Pancreas (tissue), 10 donors: Measurements from ENCODE around the gene CFAP57. TPM values are rescaled to one million over a fixed set of nuclear protein-coding genes. Genes with fewer than 3 reads are reported as not detected.
"Not testable (repeated sequence)": the region's sequence is repeated elsewhere in the genome, so short reads cannot be mapped to it uniquely, and the experiment has no call there.

ENCODE experiments used
- ATAC-seq, 4 donors: fragments of 200-7000 bp; cut with Tn5 transposase; one replicate each; pipeline versions ENCODE4 v1.8.0 to v1.9.1; 2020; ENCODE audit warnings: mild to moderate bottlenecking in 4 of 4, moderate library complexity in 4 of 4
- DNase-seq, 6 donors: peaks; one replicate each; pipeline ENCODE4 v3.0.0-alpha.2; 2020
- FAIRE-seq: peaks from 2 replicates; lab custom pipeline; 2012; peaks lifted over from hg19 to GRCh38; lab: Jason Lieb, UNC
- H3K27ac ChIP-seq, 4 donors: fragments of 200-600 bp; sonication (generic); 1 replicate in 3 of 4; 2 replicates in 1 of 4; pipeline versions ENCODE4 v1.5.0 to v1.8.0; 2020
- H3K27me3 ChIP-seq, 4 donors: fragments of 200-600 bp; one replicate each; pipeline ENCODE4 v1.8.0; 2021
- H3K36me3 ChIP-seq, 3 donors: fragments of 200-600 bp; sonication (generic) in 1 of 3; one replicate each; pipeline versions ENCODE4 v1.5.0 to v1.8.0; 2020 to 2021
- H3K4me1 ChIP-seq, 3 donors: fragments of 200-600 bp; one replicate each; pipeline ENCODE4 v1.8.0; 2021
- H3K4me3 ChIP-seq, 4 donors: fragments of 200-600 bp; sonication (generic) in 2 of 4; one replicate each; pipeline versions ENCODE4 v1.5.0 to v1.8.0; 2020 to 2021
- H3K9me3 ChIP-seq, 4 donors: fragments of 200-600 bp; one replicate each; pipeline ENCODE4 v1.8.0; 2021
- CTCF ChIP-seq, 4 donors: fragments of 200-600 bp; sonication (generic) in 3 of 4; IDR thresholded peaks; one replicate each; pipeline versions ENCODE4 v1.5.0 to v1.8.0; 2021; ENCODE audit warnings: antibody characterized with exemption in 4 of 4
- whole genome bisulfite sequencing, 2 donors: extraction: QIAGEN DNeasy Blood & Tissue Kit; methylation state at CpG; one replicate each; pipeline ENCODE4 v1.1.7; 2013; 5-methylcytosine and 5-hydroxymethylcytosine counted together
- intact Hi-C, 3 donors: fragments of 100-400 bp; cut with DNase I; formaldehyde crosslinking; loops; one replicate each; pipeline versions ENCODE4 v1.11.1 to v1.14.2; 2022
- polyA plus RNA-seq, 2 donors: library from polyadenylated mRNA; stranded (reverse); fragments of 200-250 nt; gene quantifications; one replicate each; pipeline ENCODE4 v1.2.3, GENCODE V29; 2013
- total RNA-seq, 6 donors: library from RNA; stranded (reverse); fragmentation: NEBNext Ultra II Directional in 4 of 6; extraction: Animal tissue kit (Norgen Biotek cat#: 25700) in 4 of 6; gene quantifications; one replicate each; pipeline versions ENCODE4 v1.2.1 to v1.2.4, GENCODE V29; 2021 to 2023
- donor health status: healthy with polysubstance abuse.
- donor health status: DM: no; HTN: no; CAD: no; lungs with moderate emphysema.
- donor health status: DM: no; HTN: no; CAD: no.
- donor health status: control.
- donor health status: control.
- donor health status: Bipolar disorder and iron deficiency.
- donor health status: DM: yes; HTN: yes; CAD: no.
- donor health status: DM: no; HTN: no; CAD: no.
- donor health status: DM: no; HTN: no; CAD: no.
- donor health status: DM: yes; HTN: yes; CAD: no.

Gene CFAP57
- total and polyA plus RNA-seq, 8 donors = 0.14 to 0.61 (median 0.21) TPM

- H3K36me3 ChIP-seq = no peaks in the 10 kb centered on the region
- intact Hi-C loops = no loop called here
- FAIRE-seq (no peak), ATAC-seq (no peak), DNase-seq (no peak)
- no peaks in the 10 kb centered on the region for H3K4me1 ChIP-seq
- H3K27me3 ChIP-seq = no peaks in the 10 kb centered on the region
- H3K27ac ChIP-seq = no peak overlapping the region
- no peak overlapping the region for H3K4me3 ChIP-seq
- no peaks in the 10 kb centered on the region for H3K9me3 ChIP-seq
- no peak for TF ChIP-seq CTCF (IDR thresholded peaks at IDR 0.05)
These were observed 37.5 kb upstream of the CFAP57 start for GRCh38 chr1:43134640-43135039.

GRCh38 chr1:43135857-43136781 is 36.0 kb upstream of the CFAP57 start:
- H3K27ac ChIP-seq = no peak overlapping the region
- H3K4me1 ChIP-seq = no peaks in the 10 kb centered on the region
- no peak for ATAC-seq
- H3K4me3 ChIP-seq = no peak overlapping the region
- no peak for FAIRE-seq
- TF ChIP-seq CTCF (IDR thresholded peaks at IDR 0.05) = no peak
- H3K36me3 ChIP-seq = no peaks in the 10 kb centered on the region
- no peaks in the 10 kb centered on the region for H3K9me3 ChIP-seq
- no peak for DNase-seq
- intact Hi-C loops = no loop called here
- no peaks in the 10 kb centered on the region for H3K27me3 ChIP-seq
- 57 to 69% methylated on average over 9 of the region's 9 CpGs for whole genome bisulfite sequencing, 2 donors

- no peak for TF ChIP-seq CTCF (IDR thresholded peaks at IDR 0.05)
- no peak for DNase-seq
- H3K27me3 ChIP-seq = no peaks in the 10 kb centered on the region
- 81 to 83% methylated on average over 7 of the region's 7 CpGs for WGBS, 2 donors
- intact Hi-C loops = no loop called here
- H3K4me1 ChIP-seq = no peaks in the 10 kb centered on the region
- no peak for ATAC-seq
- no peak overlapping the region for H3K4me3 ChIP-seq
- FAIRE-seq = no peak
- no peak overlapping the region for H3K27ac ChIP-seq
- no peaks in the 10 kb centered on the region for H3K36me3 ChIP-seq
- no peaks in the 10 kb centered on the region for H3K9me3 ChIP-seq
These were observed 34.6 kb upstream of the CFAP57 start for GRCh38 chr1:43137445-43138052.

GRCh38 chr1:43139295-43139694 is 32.8 kb upstream of the CFAP57 start:
- whole genome bisulfite sequencing, 2 donors = 76 to 78% methylated on average over 8 of the region's 8 CpGs
- H3K4me3 ChIP-seq, DNase-seq, ATAC-seq, H3K27ac ChIP-seq, FAIRE-seq, H3K9me3 ChIP-seq, H3K4me1 ChIP-seq, H3K27me3 ChIP-seq, intact Hi-C loops, H3K36me3 ChIP-seq: not testable (repeated sequence)

GRCh38 chr1:43140010-43140409 is 32.1 kb upstream of the CFAP57 start:
- H3K9me3 ChIP-seq = no peaks in the 10 kb centered on the region
- ATAC-seq (no peak), DNase-seq (no peak), FAIRE-seq (no peak)
- no peak overlapping the region for H3K27ac ChIP-seq
- H3K36me3 ChIP-seq = no peaks in the 10 kb centered on the region
- no peak for TF ChIP-seq CTCF (IDR thresholded peaks at IDR 0.05)
- H3K27me3 ChIP-seq = peaks cover 0 to 4% (median 0%) of the 10 kb centered on the region in 4 donors
- H3K4me1 ChIP-seq = no peaks in the 10 kb centered on the region
- intact Hi-C loops = no loop called here
- no peak overlapping the region for H3K4me3 ChIP-seq
